ENCODE measurements around the gene LINGO4.
"Not testable (repeated sequence)": the region's sequence is repeated elsewhere in the genome, so short reads cannot be mapped to it uniquely, and the experiment has no call there.

The LINGO4 gene

DNA sequence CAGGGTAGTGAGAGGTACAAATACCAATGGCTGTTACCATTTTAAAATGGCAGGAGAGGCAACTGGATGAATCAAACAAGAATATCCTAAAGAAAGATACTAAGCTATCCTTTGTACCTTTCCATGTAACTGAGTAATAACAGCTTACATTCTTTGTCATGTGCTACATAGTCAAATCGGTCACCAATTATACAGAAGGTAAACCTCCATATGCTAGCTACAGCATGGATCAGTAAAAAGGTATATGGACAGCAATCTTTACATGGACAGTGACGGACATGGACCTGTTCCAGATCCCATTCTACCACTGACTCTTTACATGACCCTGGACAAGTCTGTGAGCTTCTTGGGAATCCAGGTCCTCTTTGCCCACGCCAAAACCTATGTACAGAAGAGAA is 28.6 kb downstream of the LINGO4 start:
- DNase-seq, result no peak

DNA sequence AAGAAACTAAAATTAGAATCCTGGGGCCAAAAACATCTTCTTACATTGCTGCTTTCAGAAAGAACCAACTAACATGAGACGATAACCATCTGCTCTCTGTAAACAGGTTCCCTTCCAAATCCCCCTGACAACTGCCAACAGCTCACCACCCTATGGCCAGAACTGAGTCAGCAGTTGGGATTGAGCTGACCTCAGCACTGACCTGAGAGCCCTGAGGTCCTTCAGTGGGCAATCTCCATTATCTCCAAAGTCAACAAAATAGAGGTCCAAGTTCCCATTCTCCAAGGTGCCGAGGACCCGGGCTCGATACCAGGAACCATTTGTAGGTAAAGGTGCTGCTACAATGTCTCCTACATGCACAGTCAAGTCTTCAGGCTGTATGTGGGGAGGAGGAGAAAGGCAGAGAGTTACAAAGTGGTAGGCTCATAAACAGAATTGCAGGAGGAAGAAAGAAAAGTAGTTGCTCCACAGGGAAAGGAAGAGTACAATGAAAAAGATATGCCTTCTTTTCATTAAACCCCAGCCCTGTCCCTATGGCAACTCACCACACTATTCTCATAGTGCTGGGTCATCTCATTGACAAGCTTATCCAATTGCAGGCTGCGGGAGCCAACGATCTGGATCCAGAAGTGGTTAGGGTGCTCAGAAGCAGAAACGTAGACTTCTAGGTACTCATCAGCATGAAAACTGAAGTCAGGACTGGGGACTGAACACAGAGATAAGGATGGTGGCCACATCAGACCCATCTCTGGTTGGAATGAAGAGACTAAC is 29.1 kb downstream of the LINGO4 start:
- no peak for DNase-seq

DNA sequence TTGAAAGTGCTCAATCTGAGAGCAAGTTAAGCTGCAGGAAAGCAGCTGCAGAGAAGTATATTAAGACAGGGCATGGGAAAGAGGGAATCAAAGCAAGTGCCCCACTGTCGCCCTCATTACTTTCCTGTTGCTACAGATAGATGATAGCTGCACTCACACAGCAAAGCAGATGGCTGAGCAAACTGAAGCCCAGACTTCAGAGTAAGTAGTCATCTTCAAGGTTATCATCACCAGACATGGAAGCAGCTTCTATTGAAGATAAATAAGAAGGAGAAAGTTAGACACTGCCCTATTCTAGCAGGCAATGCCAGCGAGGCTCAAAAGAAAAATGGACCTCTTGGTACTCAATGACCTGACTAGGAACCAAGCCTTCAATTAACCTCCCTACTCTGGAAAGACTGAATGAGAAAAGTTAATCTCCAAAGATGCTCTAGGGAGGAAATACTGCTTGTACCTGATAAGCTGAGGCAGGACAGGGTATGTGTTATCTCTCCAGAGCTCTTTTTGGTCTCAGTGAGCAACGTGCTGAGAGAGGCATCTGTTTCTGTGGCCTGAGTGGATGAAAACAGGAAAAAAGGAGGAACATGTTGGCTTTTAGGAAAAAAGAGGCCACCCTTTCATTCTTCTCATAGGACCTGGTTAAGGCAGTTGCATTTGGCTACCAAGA is 30.8 kb downstream of the LINGO4 start:
- DNase-seq, result no peak

DNA sequence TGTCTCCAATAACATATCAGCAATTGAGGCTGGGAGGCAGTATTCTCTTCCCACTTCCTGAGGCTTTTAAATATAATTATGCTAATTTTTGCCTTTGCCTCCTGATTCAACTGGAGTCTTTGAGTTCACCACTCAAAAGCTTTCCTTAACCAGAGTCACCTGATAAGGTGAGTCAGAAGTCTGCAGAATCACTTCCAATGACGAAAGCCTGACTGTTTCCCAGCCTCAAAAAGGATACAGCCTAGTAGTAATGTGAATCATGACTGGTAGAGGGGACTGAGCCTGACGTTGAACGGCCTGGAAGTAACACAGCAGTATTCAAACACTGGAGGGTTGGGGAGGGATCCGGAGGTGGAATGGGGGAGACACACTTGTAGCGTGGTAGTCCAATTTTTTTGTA is 31.5 kb downstream of the LINGO4 start:
- DNase-seq, result no peak

DNA sequence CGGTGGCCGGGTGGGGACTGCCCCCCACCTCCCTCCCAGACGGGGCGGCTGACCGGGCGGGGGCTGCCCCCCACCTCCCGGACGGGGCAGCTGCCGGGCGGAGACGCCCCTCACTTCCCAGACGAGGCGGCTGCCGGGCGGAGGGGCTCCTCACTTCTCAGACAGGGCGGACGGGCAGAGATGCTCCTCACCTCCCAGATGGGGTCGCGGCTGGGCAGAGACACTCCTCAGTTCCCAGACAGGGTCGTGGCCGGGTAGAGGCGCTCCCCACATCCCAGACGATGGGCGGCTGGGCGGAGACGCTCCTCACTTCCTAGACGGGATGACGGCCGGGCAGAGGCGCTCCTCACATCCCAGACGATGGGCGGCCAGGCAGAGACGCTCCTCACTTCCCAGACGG is 35.9 kb downstream of the LINGO4 start:
- DNase-seq, result not testable (repeated sequence)

DNA sequence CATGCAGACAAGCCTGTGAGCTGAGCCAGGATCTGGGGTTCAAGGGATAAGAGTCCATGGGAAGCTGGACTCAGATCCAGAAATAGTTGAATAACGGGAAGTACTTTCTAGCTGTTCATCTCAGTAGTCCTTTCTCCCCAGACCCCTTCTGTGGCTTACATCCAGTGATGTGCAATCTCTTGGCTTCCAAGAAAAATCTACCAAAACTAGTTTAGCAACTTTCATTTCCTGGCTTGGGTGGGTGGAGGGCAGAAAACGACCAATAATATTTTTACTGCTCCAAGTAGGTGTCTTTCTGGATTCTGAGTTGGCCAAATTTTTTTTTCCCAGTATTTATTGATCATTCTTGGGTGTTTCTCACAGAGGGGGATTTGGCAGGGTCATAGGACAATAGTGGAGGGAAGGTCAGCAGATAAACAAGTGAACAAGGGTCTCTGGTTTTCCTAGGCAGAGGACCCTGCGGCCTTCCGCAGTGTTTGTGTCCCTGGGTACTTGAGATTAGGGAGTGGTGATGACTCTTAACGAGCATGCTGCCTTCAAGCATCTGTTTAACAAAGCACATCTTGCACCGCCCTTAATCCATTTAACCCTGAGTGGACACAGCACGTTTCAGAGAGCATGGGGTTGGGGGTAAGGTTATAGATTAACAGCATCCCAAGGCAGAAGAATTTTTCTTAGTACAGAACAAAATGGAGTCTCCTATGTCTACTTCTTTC is 36.7 kb downstream of the LINGO4 start:
- DNase-seq, result not testable (repeated sequence)

DNA sequence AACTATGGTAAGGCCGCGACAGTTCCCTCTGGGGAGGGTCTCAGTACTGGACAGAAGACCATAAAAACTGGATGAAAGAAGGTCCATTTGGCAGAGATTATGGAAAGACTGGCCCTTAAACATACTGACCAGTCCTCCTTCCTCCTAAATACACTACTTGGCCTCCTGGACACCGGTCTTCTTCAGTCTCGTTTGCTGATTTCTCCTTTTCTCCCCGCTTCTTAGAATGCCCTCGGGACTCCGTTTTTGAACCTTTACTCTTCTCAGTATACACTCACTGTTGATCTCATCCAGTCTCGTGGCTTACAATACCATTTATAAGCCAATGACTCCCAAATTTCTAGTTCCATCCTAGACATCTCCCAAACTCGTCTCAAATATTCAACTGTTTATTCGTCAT is 41.2 kb downstream of the LINGO4 start:
- no peak for DNase-seq

DNA sequence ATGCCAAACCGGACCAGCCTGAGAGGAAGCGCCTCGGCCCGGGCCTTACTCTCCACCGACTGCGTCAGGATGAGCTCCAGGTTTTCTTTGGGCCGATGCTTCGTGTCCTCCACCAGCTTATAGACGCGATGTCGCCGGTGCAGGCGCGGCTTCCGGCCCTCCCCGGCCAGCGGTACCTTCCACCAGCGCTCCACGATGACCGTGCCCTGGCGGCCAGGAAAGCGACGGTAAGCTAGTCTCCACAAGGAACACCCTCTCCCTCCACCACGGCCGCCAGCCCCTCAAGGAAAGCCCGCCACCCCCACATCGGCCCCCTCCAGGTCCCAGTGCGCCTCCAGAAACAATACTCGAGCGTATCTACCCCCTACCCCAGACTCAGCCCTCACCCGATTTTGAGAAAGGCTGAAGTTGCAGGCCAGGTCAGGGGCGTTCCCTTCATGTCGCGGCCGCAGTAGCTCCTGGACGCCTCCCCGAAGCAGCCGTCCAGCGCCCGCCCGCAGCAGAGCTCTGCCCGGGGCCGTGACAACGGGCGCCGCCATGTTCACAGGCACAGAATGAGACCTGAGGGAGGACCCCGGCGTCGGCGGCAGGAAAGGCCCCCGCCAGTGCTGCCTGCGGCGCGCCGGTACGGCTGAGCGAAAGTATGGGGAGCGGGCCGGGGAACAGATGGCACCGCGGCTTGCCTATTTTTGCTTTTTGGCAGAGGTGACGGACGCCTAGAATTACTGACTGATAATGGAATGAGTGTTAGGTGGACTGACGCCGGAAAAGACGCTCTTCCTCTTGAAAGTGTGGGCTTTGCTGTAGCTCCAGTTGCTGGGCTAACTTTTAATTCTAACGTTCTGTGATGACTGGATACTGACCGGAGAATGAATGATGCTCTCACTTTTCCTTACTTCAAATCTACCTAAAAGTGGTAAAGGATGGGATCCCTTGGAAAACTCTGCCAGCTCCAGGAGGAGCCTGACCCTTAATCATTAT is 42.0 kb downstream of the LINGO4 start, which contains the start of gene MRPL9:
TSS of gene MRPL9 (minus strand) at position 556 of the 981 bp plus-strand sequence. CDS start at position 539, 17 bp downstream.
- peak; percentile 92 for DNase-seq

DNA sequence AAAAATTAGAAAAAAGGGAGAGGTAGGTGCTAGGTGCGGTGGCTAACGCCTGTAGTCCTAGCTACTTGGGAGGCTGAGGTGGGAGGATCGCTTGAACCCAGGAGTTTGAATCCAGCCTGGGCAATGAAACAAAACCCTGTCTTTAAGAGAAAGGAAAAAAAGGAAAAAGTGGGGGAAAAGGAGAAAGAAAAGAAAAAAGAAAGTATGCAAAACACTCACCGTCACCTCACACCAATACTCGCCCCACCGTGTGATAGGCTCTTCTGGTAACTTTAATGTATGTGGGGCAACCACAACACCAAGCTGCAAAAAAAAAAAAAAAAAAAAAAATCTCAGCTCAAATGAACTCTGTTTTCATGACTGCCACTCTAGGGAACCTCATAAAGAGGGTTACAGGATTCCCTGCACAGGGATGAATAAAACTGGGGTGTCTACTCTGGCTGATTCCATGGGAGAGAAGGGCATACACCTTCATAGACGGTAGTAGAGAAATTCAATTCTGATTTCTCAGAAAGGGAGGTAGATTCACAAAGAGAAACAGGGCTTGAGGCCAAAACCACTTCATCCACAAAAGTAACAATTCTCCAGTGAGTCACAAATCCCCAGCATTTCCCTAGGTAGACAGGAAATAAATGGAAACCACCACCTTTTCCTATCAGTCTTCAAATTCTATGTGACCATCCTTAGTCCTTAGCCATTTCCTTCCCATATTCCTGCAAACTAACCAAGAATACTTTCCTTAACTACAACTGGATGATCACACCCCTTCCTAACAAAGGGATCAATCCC is 44.4 kb downstream of the LINGO4 start:
- no peak for DNase-seq

DNA sequence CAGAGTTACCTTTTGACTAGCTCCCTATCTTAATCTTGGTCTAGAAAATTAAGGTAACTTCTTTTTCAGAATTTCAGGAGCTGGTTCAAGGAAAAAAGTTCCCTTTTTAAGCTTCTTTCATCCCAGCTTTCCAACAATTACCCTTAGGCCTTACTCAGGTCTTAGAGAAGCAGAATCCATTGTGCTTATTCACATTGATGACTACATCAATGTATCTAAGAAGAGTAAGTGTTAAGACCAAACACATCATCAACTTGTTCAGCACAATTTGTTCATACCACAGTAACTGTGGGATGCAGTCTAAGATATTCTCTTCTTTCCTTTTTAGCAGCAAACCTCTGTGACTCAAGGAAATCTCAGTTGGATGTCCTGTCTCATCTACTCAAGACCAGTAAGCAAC is 46.0 kb downstream of the LINGO4 start:
- no peak for DNase-seq

DNA sequence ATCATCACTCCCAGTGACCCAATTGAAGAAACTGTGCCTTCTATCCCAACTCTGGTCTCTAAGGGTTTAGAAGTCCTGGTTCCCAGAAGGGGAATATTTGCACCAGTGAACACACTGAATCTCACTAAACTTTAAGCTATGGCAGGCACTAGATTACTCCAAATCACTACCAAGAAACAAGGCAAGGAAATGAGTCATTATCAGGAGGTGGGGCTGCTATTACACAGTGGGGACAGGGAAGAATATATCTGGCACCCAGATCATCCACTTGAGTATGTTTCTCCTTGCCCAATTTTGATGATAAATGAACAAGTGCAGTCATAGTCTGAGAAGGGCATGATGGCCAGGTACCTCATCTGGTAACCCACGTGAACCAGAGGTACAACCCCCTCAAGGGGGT is 48.9 kb downstream of the LINGO4 start:
- no peak for DNase-seq

Measured in stimulated activated CD8-positive, alpha-beta memory T cell treated with anti-CD3 and anti-CD28 coated beads, Interleukin-4, amount 100 ng/mL, for 48 hours (primary cell).